ENCODE measurements around the gene HDAC1.
"Not testable (repeated sequence)": the region's sequence is repeated elsewhere in the genome, so short reads cannot be mapped to it uniquely, and the experiment has no call there.

The HDAC1 gene

DNA sequence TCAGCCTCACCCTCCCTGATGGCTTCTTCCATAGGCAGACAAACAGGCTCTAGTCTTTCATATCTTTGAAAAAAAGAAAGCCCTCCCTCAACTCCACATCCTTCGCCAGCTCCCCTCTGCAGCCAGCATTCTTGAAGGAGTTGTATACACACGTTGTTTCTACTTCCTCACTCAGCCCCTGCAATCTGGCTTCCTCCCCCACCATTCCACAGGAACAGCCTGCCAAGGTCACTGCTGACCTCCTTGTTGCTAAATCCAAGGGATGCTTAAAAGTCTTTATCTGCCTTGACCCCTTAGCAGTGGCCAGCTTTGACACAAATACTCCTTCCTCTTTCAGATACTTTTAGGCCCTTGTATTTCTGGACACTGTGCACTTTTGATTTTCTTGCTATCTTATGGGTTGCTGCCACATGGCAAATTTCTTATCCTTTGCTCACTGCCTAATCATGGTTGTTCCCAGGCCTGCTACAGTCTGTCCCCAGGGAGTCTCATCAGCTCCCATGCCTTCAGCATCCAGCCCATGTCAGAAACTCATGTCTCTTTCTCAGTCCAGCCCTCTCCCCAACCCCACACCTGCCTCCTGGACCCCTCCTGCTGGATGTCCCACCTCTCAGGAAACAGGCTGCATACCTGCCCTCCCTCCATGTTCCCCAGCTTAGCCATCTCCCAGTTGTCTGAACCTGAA, 62.1 kb downstream of the HDAC1 start:
- Histone ChIP-seq H3K4me2 (ENCODE audit: low read length) (no peak overlapping the region), H3K4me3 (ENCODE audit: low read length) (no peak overlapping the region), H3K27ac (ENCODE audit: low read depth, low read length) (no peak overlapping the region), H3K4me1 (ENCODE audit: control insufficient read depth, low read depth, low read length) (no peaks in the 10 kb centered on the region), H2BK15ac (replicated peaks; ENCODE audit: low read depth) (no peak overlapping the region), H3K9ac (ENCODE audit: low read length) (no peak overlapping the region), H3K27me3 (ENCODE audit: insufficient read depth, low read length, poor library complexity) (no peaks in the 10 kb centered on the region), H3K23ac (ENCODE audit: low read length) (no peak overlapping the region), H3K79me1 (ENCODE audit: low read length) (no peaks in the 10 kb centered on the region), H2BK5ac (ENCODE audit: low read length) (no peak overlapping the region), H3K4ac (ENCODE audit: low read depth, low read length) (no peak overlapping the region), H3K36me3 (ENCODE audit: control insufficient read depth, insufficient read depth, low read length) (no peaks in the 10 kb centered on the region), H2BK120ac (ENCODE audit: low read depth, low read length) (no peak overlapping the region), H3K18ac (ENCODE audit: low read length) (no peak overlapping the region), H2AK5ac (ENCODE audit: low read length) (no peak overlapping the region), H4K8ac (ENCODE audit: low read depth, low read length) (no peak overlapping the region), H3K56ac (ENCODE audit: low read length) (peak overlapping the region; percentile 47), H3K79me2 (ENCODE audit: control insufficient read depth, insufficient read depth, low read length) (no peaks in the 10 kb centered on the region), H4K5ac (ENCODE audit: low read length) (no peak overlapping the region)
- WGBS (ENCODE audit: extremely low coverage, insufficient coverage, low lambda C conversion rate), result no CpG with 5 or more reads among the region's 2 CpGs
- peak; percentile 26 for DNase-seq

DNA sequence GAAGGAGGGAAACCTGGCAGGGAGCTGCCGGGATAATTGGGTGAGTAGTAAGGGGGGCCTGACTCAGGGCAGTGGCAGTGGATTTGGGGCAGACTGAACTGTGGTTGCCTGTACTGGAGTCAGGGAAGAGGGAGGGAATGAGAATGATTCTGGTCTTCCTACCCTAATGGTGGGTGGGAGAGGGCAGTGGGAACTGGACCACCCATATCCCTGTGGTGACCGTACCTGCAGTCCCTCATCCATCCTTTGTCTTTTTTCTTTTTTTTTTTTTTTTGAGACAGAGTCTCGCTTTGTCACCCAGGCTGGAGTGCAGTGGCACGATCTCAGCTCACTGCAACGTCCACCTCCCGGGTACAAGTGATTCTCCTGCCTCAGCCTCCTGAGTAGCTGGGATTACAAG, 63.9 kb downstream of the HDAC1 start:
- not testable (repeated sequence) for H2BK5ac ChIP-seq (ENCODE audit: low read length); H4K8ac ChIP-seq (ENCODE audit: low read depth, low read length); H3K36me3 ChIP-seq (ENCODE audit: control insufficient read depth, insufficient read depth, low read length); H4K5ac ChIP-seq (ENCODE audit: low read length); H3K9ac ChIP-seq (ENCODE audit: low read length); DNase-seq; H2BK15ac ChIP-seq (replicated peaks; ENCODE audit: low read depth); H3K56ac ChIP-seq (ENCODE audit: low read length); H2BK120ac ChIP-seq (ENCODE audit: low read depth, low read length); H3K4ac ChIP-seq (ENCODE audit: low read depth, low read length); H3K4me1 ChIP-seq (ENCODE audit: control insufficient read depth, low read depth, low read length); H3K79me2 ChIP-seq (ENCODE audit: control insufficient read depth, insufficient read depth, low read length); H3K18ac ChIP-seq (ENCODE audit: low read length); H2AK5ac ChIP-seq (ENCODE audit: low read length); H3K27me3 ChIP-seq (ENCODE audit: insufficient read depth, low read length, poor library complexity); H3K4me2 ChIP-seq (ENCODE audit: low read length); H3K27ac ChIP-seq (ENCODE audit: low read depth, low read length); H3K4me3 ChIP-seq (ENCODE audit: low read length); H3K79me1 ChIP-seq (ENCODE audit: low read length); H3K23ac ChIP-seq (ENCODE audit: low read length)
- no CpG with 5 or more reads among the region's 6 CpGs for WGBS (ENCODE audit: extremely low coverage, insufficient coverage, low lambda C conversion rate)

DNA sequence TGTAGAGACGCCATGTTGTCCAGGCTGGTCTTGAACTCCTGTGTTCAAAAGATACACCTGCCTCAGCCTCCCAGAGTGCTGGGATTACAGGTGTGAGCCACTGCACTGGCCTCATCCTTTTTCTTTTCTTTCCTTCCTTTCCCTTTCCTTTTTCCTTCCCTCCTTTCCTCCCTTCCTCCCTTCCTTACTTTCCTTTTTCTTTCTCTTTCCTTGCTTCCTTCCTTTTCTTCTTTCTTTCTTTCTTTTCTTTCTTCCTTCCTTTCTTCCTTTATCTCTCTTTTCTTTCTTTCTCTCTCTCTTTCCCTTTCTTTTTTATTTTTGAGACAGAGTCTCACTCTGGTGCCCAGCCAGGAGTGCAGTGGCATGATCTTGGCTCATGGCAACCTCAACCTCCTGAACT, 64.6 kb downstream of the HDAC1 start:
- H3K23ac ChIP-seq (ENCODE audit: low read length), result no peak overlapping the region
- H3K79me2 ChIP-seq (ENCODE audit: control insufficient read depth, insufficient read depth, low read length), result no peaks in the 10 kb centered on the region
- H3K36me3 ChIP-seq (ENCODE audit: control insufficient read depth, insufficient read depth, low read length), result no peaks in the 10 kb centered on the region
- no peak overlapping the region for H3K9ac ChIP-seq (ENCODE audit: low read length)
- WGBS (ENCODE audit: extremely low coverage, insufficient coverage, low lambda C conversion rate), result no CpG with 5 or more reads among the region's 1 CpG
- H2BK5ac ChIP-seq (ENCODE audit: low read length), result no peak overlapping the region
- no peaks in the 10 kb centered on the region for H3K4me1 ChIP-seq (ENCODE audit: control insufficient read depth, low read depth, low read length)
- no peak overlapping the region for H3K4ac ChIP-seq (ENCODE audit: low read depth, low read length)
- H2AK5ac ChIP-seq (ENCODE audit: low read length), result no peak overlapping the region
- H3K79me1 ChIP-seq (ENCODE audit: low read length), result no peaks in the 10 kb centered on the region
- no peak for DNase-seq
- no peak overlapping the region for H3K56ac ChIP-seq (ENCODE audit: low read length)
- no peak overlapping the region for H3K4me2 ChIP-seq (ENCODE audit: low read length)
- H2BK120ac ChIP-seq (ENCODE audit: low read depth, low read length), result no peak overlapping the region
- H3K27me3 ChIP-seq (ENCODE audit: insufficient read depth, low read length, poor library complexity), result no peaks in the 10 kb centered on the region
- H3K27ac ChIP-seq (ENCODE audit: low read depth, low read length), result no peak overlapping the region
- H3K4me3 ChIP-seq (ENCODE audit: low read length), result no peak overlapping the region
- H4K8ac ChIP-seq (ENCODE audit: low read depth, low read length), result no peak overlapping the region
- no peak overlapping the region for H2BK15ac ChIP-seq (replicated peaks; ENCODE audit: low read depth)
- H4K5ac ChIP-seq (ENCODE audit: low read length), result no peak overlapping the region
- H3K18ac ChIP-seq (ENCODE audit: low read length), result no peak overlapping the region

DNA sequence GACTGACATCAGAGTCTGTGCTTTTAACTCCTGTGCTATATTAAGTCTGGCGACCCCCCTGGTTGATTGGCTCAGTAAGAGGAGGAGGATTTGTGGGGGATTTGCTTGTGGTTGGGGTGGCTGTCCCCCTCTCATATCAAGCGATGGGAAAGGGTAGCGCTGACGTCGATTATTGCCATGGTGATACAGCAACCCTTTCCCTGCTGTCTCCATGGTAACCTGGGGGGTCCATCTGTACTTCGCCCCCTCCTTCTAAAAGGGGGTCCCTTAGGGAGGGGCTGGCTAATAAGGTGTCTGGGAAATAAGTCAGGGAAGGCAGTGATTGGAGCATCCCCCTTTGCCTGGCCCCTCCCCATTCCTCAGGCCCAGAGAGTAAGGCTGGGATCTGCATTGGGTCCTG, 65.7 kb downstream of the HDAC1 start:
- WGBS (ENCODE audit: extremely low coverage, insufficient coverage, low lambda C conversion rate), result no CpG with 5 or more reads among the region's 6 CpGs
- H3K4me1 ChIP-seq (ENCODE audit: control insufficient read depth, low read depth, low read length), result peaks cover 1% of the 10 kb centered on the region

DNA sequence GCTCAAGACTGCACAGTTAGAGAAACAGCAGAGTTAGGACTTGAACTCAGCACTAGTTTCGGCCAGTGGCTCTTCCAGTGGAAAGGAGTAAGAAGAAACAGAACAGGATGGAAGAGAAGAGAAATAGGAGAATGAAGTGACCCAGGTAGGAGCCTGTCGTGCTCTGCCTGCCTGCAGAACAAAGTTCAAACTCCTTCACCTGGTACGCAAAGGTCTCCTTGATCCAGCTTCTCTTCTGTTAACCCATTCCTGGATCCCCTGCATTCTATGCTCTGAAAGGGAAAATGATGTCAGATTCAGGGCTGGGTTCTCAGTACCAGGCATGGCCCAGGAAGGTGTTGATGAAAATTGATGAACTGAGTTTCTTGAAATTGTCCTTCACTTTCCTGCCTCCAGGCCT, 66.6 kb downstream of the HDAC1 start:
- H2AK5ac ChIP-seq (ENCODE audit: low read length), result no peak overlapping the region
- H2BK5ac ChIP-seq (ENCODE audit: low read length), result no peak overlapping the region
- peaks cover 1% of the 10 kb centered on the region for H3K4me1 ChIP-seq (ENCODE audit: control insufficient read depth, low read depth, low read length)
- no peaks in the 10 kb centered on the region for H3K79me1 ChIP-seq (ENCODE audit: low read length)
- H2BK120ac ChIP-seq (ENCODE audit: low read depth, low read length), result no peak overlapping the region
- H4K8ac ChIP-seq (ENCODE audit: low read depth, low read length), result no peak overlapping the region
- no peak for DNase-seq
- H3K79me2 ChIP-seq (ENCODE audit: control insufficient read depth, insufficient read depth, low read length), result no peaks in the 10 kb centered on the region
- H3K4ac ChIP-seq (ENCODE audit: low read depth, low read length), result no peak overlapping the region
- no peak overlapping the region for H3K4me3 ChIP-seq (ENCODE audit: low read length)
- H3K23ac ChIP-seq (ENCODE audit: low read length), result no peak overlapping the region
- no peak overlapping the region for H3K18ac ChIP-seq (ENCODE audit: low read length)
- H3K27ac ChIP-seq (ENCODE audit: low read depth, low read length), result no peak overlapping the region
- no CpG with 5 or more reads among the region's 3 CpGs for WGBS (ENCODE audit: extremely low coverage, insufficient coverage, low lambda C conversion rate)
- no peak overlapping the region for H4K5ac ChIP-seq (ENCODE audit: low read length)
- no peak overlapping the region for H2BK15ac ChIP-seq (replicated peaks; ENCODE audit: low read depth)
- no peak overlapping the region for H3K4me2 ChIP-seq (ENCODE audit: low read length)
- H3K36me3 ChIP-seq (ENCODE audit: control insufficient read depth, insufficient read depth, low read length), result no peaks in the 10 kb centered on the region
- H3K9ac ChIP-seq (ENCODE audit: low read length), result no peak overlapping the region
- H3K27me3 ChIP-seq (ENCODE audit: insufficient read depth, low read length, poor library complexity), result no peaks in the 10 kb centered on the region
- H3K56ac ChIP-seq (ENCODE audit: low read length), result no peak overlapping the region

More for the DNA sequence above, 65.7 kb downstream of the HDAC1 start:
- no peak overlapping the region for H3K9ac ChIP-seq (ENCODE audit: low read length)
- no peak overlapping the region for H2BK5ac ChIP-seq (ENCODE audit: low read length)
- H2BK15ac ChIP-seq (replicated peaks; ENCODE audit: low read depth), result no peak overlapping the region
- H3K36me3 ChIP-seq (ENCODE audit: control insufficient read depth, insufficient read depth, low read length), result no peaks in the 10 kb centered on the region
- no peaks in the 10 kb centered on the region for H3K27me3 ChIP-seq (ENCODE audit: insufficient read depth, low read length, poor library complexity)
- H3K4ac ChIP-seq (ENCODE audit: low read depth, low read length), result no peak overlapping the region
- no peak overlapping the region for H2AK5ac ChIP-seq (ENCODE audit: low read length)
- no peak overlapping the region for H4K5ac ChIP-seq (ENCODE audit: low read length)
- H3K18ac ChIP-seq (ENCODE audit: low read length), result no peak overlapping the region
- H3K4me3 ChIP-seq (ENCODE audit: low read length), result no peak overlapping the region
- DNase-seq, result no peak
- no peak overlapping the region for H4K8ac ChIP-seq (ENCODE audit: low read depth, low read length)
- H3K56ac ChIP-seq (ENCODE audit: low read length), result no peak overlapping the region
- no peaks in the 10 kb centered on the region for H3K79me2 ChIP-seq (ENCODE audit: control insufficient read depth, insufficient read depth, low read length)
- no peak overlapping the region for H2BK120ac ChIP-seq (ENCODE audit: low read depth, low read length)
- no peak overlapping the region for H3K4me2 ChIP-seq (ENCODE audit: low read length)
- H3K23ac ChIP-seq (ENCODE audit: low read length), result no peak overlapping the region
- no peaks in the 10 kb centered on the region for H3K79me1 ChIP-seq (ENCODE audit: low read length)
- no peak overlapping the region for H3K27ac ChIP-seq (ENCODE audit: low read depth, low read length)

DNA sequence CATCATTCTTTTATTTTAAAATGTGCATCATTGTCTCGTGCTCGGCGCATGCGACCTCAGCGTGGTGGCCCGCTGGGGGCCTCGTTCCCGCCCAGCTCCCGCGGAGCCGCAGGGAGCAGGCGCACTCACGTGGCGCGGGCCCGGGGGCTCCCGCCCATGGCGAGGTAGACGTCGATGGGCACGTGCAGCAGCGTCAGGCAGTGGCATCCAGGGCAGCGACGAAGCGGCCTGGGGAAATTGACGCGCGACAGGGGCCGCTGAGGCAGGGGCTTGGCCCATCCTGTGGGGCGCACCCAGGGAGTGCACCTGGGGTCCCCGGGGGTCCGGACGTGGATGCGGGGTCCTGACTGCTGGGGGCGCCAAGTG, 69.4 kb downstream of the HDAC1 start:
- Histone ChIP-seq H2BK120ac (ENCODE audit: low read depth, low read length) (no peak overlapping the region), H4K8ac (ENCODE audit: low read depth, low read length) (no peak overlapping the region), H3K9ac (ENCODE audit: low read length) (no peak overlapping the region), H2BK15ac (replicated peaks; ENCODE audit: low read depth) (no peak overlapping the region), H3K23ac (ENCODE audit: low read length) (peak overlapping the region; percentile 24), H2BK5ac (ENCODE audit: low read length) (no peak overlapping the region), H3K18ac (ENCODE audit: low read length) (no peak overlapping the region), H3K79me2 (ENCODE audit: control insufficient read depth, insufficient read depth, low read length) (no peaks in the 10 kb centered on the region), H3K56ac (ENCODE audit: low read length) (peak overlapping the region; percentile 70), H4K5ac (ENCODE audit: low read length) (no peak overlapping the region), H3K4ac (ENCODE audit: low read depth, low read length) (no peak overlapping the region), H3K36me3 (ENCODE audit: control insufficient read depth, insufficient read depth, low read length) (peaks cover 10% of the 10 kb centered on the region), H3K4me1 (ENCODE audit: control insufficient read depth, low read depth, low read length) (peaks cover 1% of the 10 kb centered on the region), H3K79me1 (ENCODE audit: low read length) (no peaks in the 10 kb centered on the region), H3K27me3 (ENCODE audit: insufficient read depth, low read length, poor library complexity) (no peaks in the 10 kb centered on the region), H3K27ac (ENCODE audit: low read depth, low read length) (no peak overlapping the region), H3K4me2 (ENCODE audit: low read length) (no peak overlapping the region), H3K4me3 (ENCODE audit: low read length) (no peak overlapping the region), H2AK5ac (ENCODE audit: low read length) (no peak overlapping the region)
- no CpG with 5 or more reads among the region's 35 CpGs for WGBS (ENCODE audit: extremely low coverage, insufficient coverage, low lambda C conversion rate)
- DNase-seq, result peak; percentile 20
